BJ (cell line): ENCODE measurements around the gene ICAM1. TPM values are rescaled to one million over a fixed set of nuclear protein-coding genes. Genes with fewer than 3 reads are reported as not detected.
A peak's percentile ranks its signal among the peaks of the same experiment; 100 is the strongest.

Source experiments
- CTCF ChIA-PET: fragments of 350-600 bp; formaldehyde crosslinking; extraction: SDS; loops from one replicate; lab custom pipeline; 2021; ENCODE audit warnings: antibody characterized with exemption, inconsistent platforms; lab: Yijun Ruan, JAX
- POLR2A ChIA-PET: fragments of 300-600 bp; sonication (Branson Sonifier 250); formaldehyde crosslinking; extraction: SDS; loops from one replicate; lab custom pipeline; 2021; ENCODE audit warnings: antibody characterized with exemption; lab: Charles Lee
- DNase-seq: peaks from one replicate; pipeline ENCODE4 v3.0.0-alpha.2; 2011; ENCODE audit warnings: low read depth
- H3K27me3 ChIP-seq: 2 replicates; pipeline ENCODE4 v1.6.0; 2011; ENCODE audit warnings: low read length; ENCODE audit not compliant: control insufficient read depth, insufficient read depth
- H3K36me3 ChIP-seq: 2 replicates; pipeline ENCODE4 v1.5.1; 2011; ENCODE audit warnings: low read length; ENCODE audit not compliant: control insufficient read depth, insufficient read depth
- H3K4me3 ChIP-seq: 2 replicates; pipeline ENCODE4 v1.5.1; 2011; ENCODE audit warnings: low read depth, mild to moderate bottlenecking, control low read depth, low read length
- polyA plus RNA-seq: library from polyadenylated mRNA; depleted of rRNA; stranded (reverse); fragments of >200 nt; gene quantifications from 2 replicates; pipeline ENCODE4 v1.2.3, GENCODE V29; 2011
- TF ChIP-seq, protein P1 (sequence below): IDR thresholded peaks from 2 replicates; pipeline ENCODE4 v1.5.1; 2011; ENCODE audit warnings: low read depth, mild to moderate bottlenecking, control low read depth, inconsistent platforms, low read length, moderate library complexity; ENCODE audit not compliant: insufficient read depth

Gene ICAM1
- polyA plus RNA-seq, 1 experiment: 55.9 TPM

DNA sequence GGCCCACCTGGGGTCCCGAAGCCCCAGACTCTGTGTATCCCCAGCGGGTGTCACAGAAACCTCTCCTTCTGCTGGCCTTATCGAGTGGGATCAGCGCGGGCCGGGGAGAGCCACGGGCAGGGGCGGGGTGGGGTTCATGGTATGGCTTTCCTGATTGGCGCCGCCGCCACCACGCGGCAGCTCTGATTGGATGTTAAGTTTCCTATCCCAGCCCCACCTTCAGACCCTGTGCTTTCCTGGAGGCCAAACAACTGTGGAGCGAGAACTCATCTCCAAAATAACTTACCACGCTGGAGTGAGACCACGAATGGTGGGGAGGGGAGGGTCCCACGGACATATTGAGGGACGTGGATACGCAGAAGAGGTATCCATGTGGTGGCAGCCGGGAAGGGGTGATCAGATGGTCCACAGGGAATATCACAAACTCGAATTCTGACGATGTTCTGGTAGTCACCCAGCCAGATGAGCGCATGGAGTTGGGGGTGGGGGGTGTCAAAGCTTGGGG is 17.8 kb downstream of the ICAM1 start:
- DNase-seq: no peak
- H3K4me3 ChIP-seq: peak overlapping the region; percentile 55

DNA sequence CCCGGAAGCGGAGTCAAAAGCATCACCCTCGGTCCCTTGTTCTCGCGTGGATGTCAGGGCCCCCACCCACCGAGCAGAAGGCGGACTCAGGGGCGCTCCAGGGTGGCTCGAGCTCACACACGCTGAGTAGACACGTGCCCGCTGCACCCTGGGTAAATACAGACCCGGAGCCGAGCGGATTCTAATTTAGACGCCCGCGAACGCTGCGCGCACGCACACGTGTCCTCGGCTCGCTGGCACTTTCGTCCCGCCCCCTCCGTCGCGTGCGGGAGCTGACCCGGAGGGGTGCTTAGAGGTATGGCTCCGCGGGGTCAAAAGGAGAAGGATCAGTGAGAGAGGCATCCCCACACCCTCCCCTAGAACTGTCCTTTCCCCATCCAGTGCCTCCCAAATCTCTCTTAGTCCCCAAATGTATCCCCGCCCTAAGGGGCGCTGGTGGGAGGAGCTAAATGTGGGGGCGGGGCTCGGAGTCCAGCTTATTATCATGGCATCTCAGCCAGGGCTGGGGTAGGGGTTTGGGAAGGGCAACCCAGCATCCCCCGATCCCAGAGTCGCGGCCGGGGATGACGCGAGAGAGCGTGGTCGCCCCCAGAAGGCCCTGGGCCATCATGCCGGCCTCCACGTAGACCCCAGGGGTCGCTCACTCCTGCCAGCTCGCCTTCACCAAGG is 18.4 kb downstream of the ICAM1 start:
- DNase-seq: no peak
- TF ChIP-seq, protein P1, sequence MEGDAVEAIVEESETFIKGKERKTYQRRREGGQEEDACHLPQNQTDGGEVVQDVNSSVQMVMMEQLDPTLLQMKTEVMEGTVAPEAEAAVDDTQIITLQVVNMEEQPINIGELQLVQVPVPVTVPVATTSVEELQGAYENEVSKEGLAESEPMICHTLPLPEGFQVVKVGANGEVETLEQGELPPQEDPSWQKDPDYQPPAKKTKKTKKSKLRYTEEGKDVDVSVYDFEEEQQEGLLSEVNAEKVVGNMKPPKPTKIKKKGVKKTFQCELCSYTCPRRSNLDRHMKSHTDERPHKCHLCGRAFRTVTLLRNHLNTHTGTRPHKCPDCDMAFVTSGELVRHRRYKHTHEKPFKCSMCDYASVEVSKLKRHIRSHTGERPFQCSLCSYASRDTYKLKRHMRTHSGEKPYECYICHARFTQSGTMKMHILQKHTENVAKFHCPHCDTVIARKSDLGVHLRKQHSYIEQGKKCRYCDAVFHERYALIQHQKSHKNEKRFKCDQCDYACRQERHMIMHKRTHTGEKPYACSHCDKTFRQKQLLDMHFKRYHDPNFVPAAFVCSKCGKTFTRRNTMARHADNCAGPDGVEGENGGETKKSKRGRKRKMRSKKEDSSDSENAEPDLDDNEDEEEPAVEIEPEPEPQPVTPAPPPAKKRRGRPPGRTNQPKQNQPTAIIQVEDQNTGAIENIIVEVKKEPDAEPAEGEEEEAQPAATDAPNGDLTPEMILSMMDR: 0 out of 2 replicates have a peak, but pooled peaks have one; percentile 6
- H3K27me3 ChIP-seq: peaks cover 8% of the 10 kb centered on the region
- CTCF ChIA-PET: interaction anchor here (0.6 to 6.6 kb wide), 8 partner anchors 12 to 358 kb away, joined by 3 to 45 read pairs (median 4); partner anchors contain the start of gene ICAM1
- POLR2A ChIA-PET: interaction anchor here (0.6 to 0.9 kb wide), 2 partner anchors 9 to 45 kb away, joined by 3 read pairs; no protein-coding TSS in a partner anchor
- H3K36me3 ChIP-seq: peaks cover 8% of the 10 kb centered on the region
- peak overlapping the region; percentile 55 for H3K4me3 ChIP-seq

More for the DNA sequence above, 17.8 kb downstream of the ICAM1 start:
- H3K36me3 ChIP-seq: peaks cover 11% of the 10 kb centered on the region
- POLR2A ChIA-PET: interaction anchor here (0.9 kb wide), 1 partner anchor 8 kb away, joined by 3 read pairs; no protein-coding TSS in a partner anchor
- peaks cover 6% of the 10 kb centered on the region for H3K27me3 ChIP-seq
- CTCF ChIA-PET: interaction anchor here (0.8 to 6.6 kb wide), 5 partner anchors 12 to 357 kb away, joined by 3 to 45 read pairs (median 4); partner anchors contain the start of gene ICAM1
- TF ChIP-seq, protein P1: no peak

- TF ChIP-seq, protein P1: no peak
- CTCF ChIA-PET: interaction anchor here (0.6 to 6.6 kb wide), 8 partner anchors 13 to 153 kb away, joined by 3 to 45 read pairs (median 4); partner anchors contain the start of gene ICAM1
- POLR2A ChIA-PET: interaction anchor here (0.6 to 0.9 kb wide), 2 partner anchors 9 to 20 kb away, joined by 3 to 4 read pairs; no protein-coding TSS in a partner anchor
- H3K4me3 ChIP-seq: peak within 1 kb of the TSS; percentile 55
- H3K36me3 ChIP-seq: peaks cover 3% of the 10 kb centered on the region
- DNase-seq: no peak
- peaks cover 10% of the 10 kb centered on the region for H3K27me3 ChIP-seq
These were observed 19.0 kb downstream of the ICAM1 start, which contains the start of gene ICAM5 for GRCh38 chr19:10289836-10290356. Gene ICAM5, plus strand, starts transcription at chr19:10289952. Its CDS starts 92 bp downstream, at chr19:10290044.

GRCh38 chr19:10290357-10290875 is 19.5 kb downstream of the ICAM1 start:
- DNase-seq: no peak
- TF ChIP-seq, protein P1: no peak
- peak overlapping the region; percentile 55 for H3K4me3 ChIP-seq
- POLR2A ChIA-PET: interaction anchor here (0.6 kb wide), 1 partner anchor 21 kb away, joined by 4 read pairs; no protein-coding TSS in a partner anchor
- CTCF ChIA-PET: interaction anchor here (0.6 to 6.6 kb wide), 6 partner anchors 13 to 154 kb away, joined by 3 to 45 read pairs (median 6); partner anchors contain the start of gene ICAM1
- peaks cover 10% of the 10 kb centered on the region for H3K27me3 ChIP-seq
- peaks cover 3% of the 10 kb centered on the region for H3K36me3 ChIP-seq
